ENCODE data around the gene WDR48.

Gene WDR48

GRCh38 chr3:39096775-39097174 lies 45.0 kb downstream of the WDR48 start:
- no peak for TF ChIP-seq CTCF (IDR thresholded peaks at IDR 0.05; ENCODE audit: low read depth, low read length)
- H3K4me3 ChIP-seq (ENCODE audit: low read depth, low read length), result no peak overlapping the region

- H3K4me3 ChIP-seq (ENCODE audit: low read depth, low read length), result no peak overlapping the region
- TF ChIP-seq CTCF (IDR thresholded peaks at IDR 0.05; ENCODE audit: low read depth, low read length), result no peak
Observed at GRCh38 chr3:39097716-39098472, 46.1 kb downstream of the WDR48 start.

GRCh38 chr3:39098473-39099000 lies 46.7 kb downstream of the WDR48 start:
- no peak overlapping the region for H3K4me3 ChIP-seq (ENCODE audit: low read depth, low read length)
- no peak for TF ChIP-seq CTCF (IDR thresholded peaks at IDR 0.05; ENCODE audit: low read depth, low read length)

- no peak for TF ChIP-seq CTCF (IDR thresholded peaks at IDR 0.05; ENCODE audit: low read depth, low read length)
- no peak overlapping the region for H3K4me3 ChIP-seq (ENCODE audit: low read depth, low read length)
Observed at GRCh38 chr3:39099242-39099641, 47.4 kb downstream of the WDR48 start.

- no peak overlapping the region for H3K4me3 ChIP-seq (ENCODE audit: low read depth, low read length)
- no peak for TF ChIP-seq CTCF (IDR thresholded peaks at IDR 0.05; ENCODE audit: low read depth, low read length)
Observed at GRCh38 chr3:39099738-39100499, 48.1 kb downstream of the WDR48 start.

GRCh38 chr3:39100500-39100886 lies 48.7 kb downstream of the WDR48 start:
- TF ChIP-seq CTCF (IDR thresholded peaks at IDR 0.05; ENCODE audit: low read depth, low read length), result no peak
- H3K4me3 ChIP-seq (ENCODE audit: low read depth, low read length), result no peak overlapping the region

Measured in WI38 (cell line).